K562 (cell line): ENCODE data around the gene CCT4. TPM values are rescaled to one million over a fixed set of nuclear protein-coding genes. Genes with fewer than 3 reads are reported as not detected.

ENCODE experiments used
- ATAC-seq: fragments of 200-7000 bp; cut with Tn5 transposase; 3 replicates; pipeline ENCODE4 v1.9.1; 2020; ENCODE audit warnings: moderate library complexity
- BruUV-seq: library from RNA; stranded (reverse); fragments of 400-500 nt; replicated peaks from 2 replicates; lab custom pipeline; 2021; lab: Mats Ljungman, UMichigan
- CTCF ChIA-PET: fragments of 300-600 bp; formaldehyde crosslinking; extraction: SDS; loops from one replicate; lab custom pipeline; 2021; ENCODE audit warnings: low intra/inter-chr PET ratio; lab: Yijun Ruan, JAX
- POLR2A ChIA-PET: fragments of 300-600, 350-650 bp; sonication (Branson Sonifier 250); formaldehyde crosslinking; extraction: SDS; loops from one replicate; lab custom pipeline; 2021; ENCODE audit warnings: antibody characterized with exemption, inconsistent platforms; lab: Yijun Ruan, JAX
- DNase-seq, 4 experiments: peaks; one replicate each; pipeline versions ENCODE4 v3.0.0 to v3.0.0-alpha.2; 2011 to 2018; ENCODE audit warnings: low spot score in 3 of 4, mixed read lengths in 3 of 4; ENCODE audit errors: extremely low read depth in 1 of 4
- FAIRE-seq: peaks from 2 replicates; lab custom pipeline; 2011; peaks lifted over from hg19 to GRCh38; lab: Jason Lieb, UNC
- H2AFZ ChIP-seq: 2 replicates; pipeline ENCODE4 v1.6.0; 2011; ENCODE audit warnings: low read depth, low read length, control low read depth, inconsistent platforms
- H3K27ac ChIP-seq: fragments of 200-600 bp; 3 replicates; pipeline ENCODE4 v1.8.0; 2011; ENCODE audit warnings: low read depth, mild to moderate bottlenecking, control low read depth, inconsistent platforms, low read length, moderate library complexity, mixed read lengths; ENCODE audit errors: extremely low read depth
- H3K27me3 ChIP-seq, 2 experiments: fragments of 300-600 bp in 1 of 2; 2 replicates in 1 of 2; 3 replicates in 1 of 2; pipeline versions ENCODE4 v1.6.0 to v1.8.0; 2011; ENCODE audit warnings: inconsistent platforms in 2 of 2, low read length in 2 of 2, mild to moderate bottlenecking in 1 of 2, mixed read lengths in 1 of 2, moderate library complexity in 1 of 2; ENCODE audit not compliant: control insufficient read depth in 2 of 2, insufficient read depth in 2 of 2
- H3K36me3 ChIP-seq: fragments of 300-600 bp; 3 replicates; pipeline ENCODE4 v1.8.0; 2011; ENCODE audit warnings: mild to moderate bottlenecking, low read length, inconsistent platforms; ENCODE audit not compliant: control insufficient read depth, insufficient read depth
- H3K4me1 ChIP-seq, 2 experiments: fragments of 200-600 bp in 1 of 2; replicated peaks in 1 of 2; 2 replicates in 1 of 2; 3 replicates in 1 of 2; pipeline versions ENCODE4 v1.5.1 to v1.8.0; 2011; ENCODE audit warnings: inconsistent platforms in 2 of 2, low read length in 2 of 2, mild to moderate bottlenecking in 1 of 2, mixed read lengths in 1 of 2, moderate library complexity in 1 of 2; ENCODE audit not compliant: control insufficient read depth in 2 of 2, insufficient read depth in 2 of 2
- H3K4me2 ChIP-seq: 2 replicates; pipeline ENCODE4 v1.6.1; 2011; ENCODE audit warnings: low read length, control low read depth, inconsistent platforms, mixed read lengths; ENCODE audit not compliant: insufficient read depth
- H3K4me3 ChIP-seq: fragments of 200-600 bp; sonication (generic), shearing (Covaris generic); 2 replicates; pipeline ENCODE4 v1.5.1; 2016; ENCODE audit warnings: control low read depth, inconsistent platforms
- H3K79me2 ChIP-seq: fragments of 200-600 bp; 3 replicates; pipeline ENCODE4 v1.8.0; 2011; ENCODE audit warnings: low read length, inconsistent platforms; ENCODE audit not compliant: control insufficient read depth, insufficient read depth
- H3K9ac ChIP-seq, 2 experiments: 2 replicates each; pipeline versions ENCODE4 v1.6.0 to v1.6.1; 2011; ENCODE audit warnings: low read depth in 2 of 2, low read length in 2 of 2, control low read depth in 1 of 2, inconsistent platforms in 1 of 2, mild to moderate bottlenecking in 1 of 2, mixed read lengths in 1 of 2; ENCODE audit not compliant: insufficient read depth in 1 of 2
- H3K9me1 ChIP-seq: one replicate; pipeline ENCODE4 v1.6.0; 2011; ENCODE audit warnings: inconsistent platforms, mild to moderate bottlenecking, low read length, moderate library complexity; ENCODE audit not compliant: control insufficient read depth, insufficient read depth
- H3K9me3 ChIP-seq: replicated peaks from 2 replicates; pipeline ENCODE4 v1.5.1; 2011; ENCODE audit warnings: low read depth, low read length, inconsistent platforms; ENCODE audit not compliant: control insufficient read depth, insufficient read depth
- H4K20me1 ChIP-seq: replicated peaks from 2 replicates; pipeline ENCODE4 v1.6.1; 2011; ENCODE audit warnings: low read length, inconsistent platforms, mixed read lengths; ENCODE audit not compliant: control insufficient read depth, insufficient read depth
- C11orf30 ChIP-seq: fragments of 450-650 bp; IDR thresholded peaks from 2 replicates; pipeline ENCODE4 v1.6.1; 2016; ENCODE audit warnings: low read depth, mild to moderate bottlenecking
- CSDE1 ChIP-seq, 2 experiments: fragments of 450-650 bp; IDR thresholded peaks; 2 replicates each; pipeline ENCODE4 v1.6.1; 2016; ENCODE audit warnings: mild to moderate bottlenecking in 1 of 2
- ESRRB ChIP-seq: fragments of 250-450 bp; sonication (Bioruptor Pico); IDR thresholded peaks from 2 replicates; pipeline ENCODE4 v1.5.0; 2020; ENCODE audit warnings: mild to moderate bottlenecking, moderate library complexity, borderline replicate concordance
- GTF2B ChIP-seq: IDR thresholded peaks from 2 replicates; pipeline ENCODE4 v1.6.1; 2011; ENCODE audit not compliant: insufficient read length; ENCODE audit errors: extremely low read depth
- MXI1 ChIP-seq: IDR thresholded peaks from 2 replicates; pipeline ENCODE4 v1.6.1; 2011; ENCODE audit warnings: low read depth, mild to moderate bottlenecking, improper control_type of control experiment, low read length
- NR2F6 ChIP-seq: fragments of 450-650 bp; formaldehyde crosslinking; IDR thresholded peaks from 2 replicates; pipeline ENCODE4 v1.4.0; 2020; ENCODE audit warnings: mild to moderate bottlenecking
- SAFB2 ChIP-seq: fragments of 200-400 bp; formaldehyde crosslinking; IDR thresholded peaks from 2 replicates; pipeline ENCODE4 v1.6.1; 2018; ENCODE audit warnings: borderline replicate concordance, low read length, low read depth, moderate library complexity; ENCODE audit not compliant: severe bottlenecking
- SAP30 ChIP-seq: fragments of 200-600 bp; sonication (generic); IDR thresholded peaks from 2 replicates; pipeline ENCODE4 v1.6.1; 2012; ENCODE audit warnings: borderline replicate concordance, low read depth, mild to moderate bottlenecking, moderate library complexity, low read length, control low read depth, inconsistent platforms; ENCODE audit not compliant: insufficient read depth, poor library complexity, severe bottlenecking
- SMAD3 ChIP-seq: fragments of 450-650 bp; formaldehyde crosslinking; conservative IDR thresholded peaks from 2 replicates; pipeline ENCODE4 v1.4.0; 2020; ENCODE audit warnings: mild to moderate bottlenecking
- SRSF1 ChIP-seq: fragments of 200-400 bp; formaldehyde crosslinking; IDR thresholded peaks from 2 replicates; pipeline ENCODE4 v1.6.1; 2017; ENCODE audit warnings: mild to moderate bottlenecking, low read depth, low read length, moderate library complexity
- TSHZ1 ChIP-seq: fragments of 250-450 bp; sonication (Bioruptor Pico); IDR thresholded peaks from 2 replicates; pipeline ENCODE4 v1.4.0; 2020; ENCODE audit warnings: mild to moderate bottlenecking, moderate library complexity
- USF1 ChIP-seq: sonication (generic); formaldehyde crosslinking; IDR thresholded peaks from 2 replicates; pipeline ENCODE4 v1.9.0; 2022; ENCODE audit warnings: mild to moderate bottlenecking, missing genetic modification reagents
- YBX1 ChIP-seq: fragments of 450-650 bp; IDR thresholded peaks from 2 replicates; pipeline ENCODE4 v1.7.1; 2016; ENCODE audit warnings: mild to moderate bottlenecking
- ZNF280B ChIP-seq: fragments of 250-450 bp; sonication (Bioruptor Pico); IDR thresholded peaks from 2 replicates; pipeline ENCODE4 v1.5.1; 2021; ENCODE audit warnings: mild to moderate bottlenecking
- WGBS: fragments of 100-300 bp; shearing (Covaris generic); methylation state at CpG from one replicate; pipeline ENCODE4 v1.1.6; 2016; ENCODE audit warnings: low coverage, mixed read lengths; ENCODE audit not compliant: insufficient coverage; ENCODE audit errors: missing lambda C conversion rate; 5-methylcytosine and 5-hydroxymethylcytosine counted together
- in situ Hi-C: fragments of 300-500 bp; cut with MboI; formaldehyde crosslinking; loops from 4 replicates; pipeline ENCODE4 v1.15.0; 2018; ENCODE audit warnings: inconsistent platforms, mixed read lengths
- intact Hi-C: fragments of 100-400 bp; cut with micrococcal nuclease; formaldehyde crosslinking; loops from 2 replicates; pipeline ENCODE4 v1.14.2; 2022
- polyA plus RNA-seq, 8 experiments: library from polyadenylated mRNA; depleted of rRNA in 4 of 8; stranded (reverse) in 5 of 8; unstranded in 3 of 8; fragments of >200 nt; fragmentation: Nextera tagmentation in 2 of 8; fragmentation: Illumina TruSeq in 1 of 8; extraction: Ambion mirVana in 2 of 8; extraction: Trizol in 1 of 8; gene quantifications; 2 replicates each; pipeline versions ENCODE4 v1.2.1 to v1.2.3, GENCODE V29; 2011 to 2014; ENCODE audit warnings: inconsistent platforms in 1 of 8, missing spikeins in 1 of 8
- total RNA-seq, 7 experiments: library from RNA; depleted of rRNA in 6 of 7; stranded (reverse); fragments of >200 nt in 6 of 7; fragmentation: Illumina TruSeq in 2 of 7; extraction: Trizol in 2 of 7; gene quantifications; 2 replicates each; pipeline versions ENCODE4 v1.2.1 to v1.2.3, GENCODE V29; 2011 to 2021; ENCODE audit warnings: low replicate concordance in 1 of 7

The CCT4 gene
- total and polyA plus RNA-seq, 9 of the 15 experiments (the other 6 are each of a cell fraction or from before 2014, with no cell fraction given) = 101 to 368 (median 303) TPM

GRCh38 chr2:61832183-61832841, 56.1 kb downstream of the CCT4 start (continued):
- TF ChIP-seq CSDE1 (IDR thresholded peaks at IDR 0.05) (no peak), TSHZ1 (CRISPR knock-in tag) (no peak), YBX1 (no peak)
- TF ChIP-seq, all 486 proteins: peak for 5

- ChIA-PET CTCF (no interaction called here), POLR2A (no interaction called here)
- Histone ChIP-seq H4K20me1 (no peaks in the 10 kb centered on the region), H3K4me1 (no peaks in the 10 kb centered on the region; a peak in 1 of 5 replicates), H3K27me3 (peaks cover 5 to 10% of the 10 kb centered on the region in 2 experiments; a peak in 2 of 5 replicates), H3K27ac (no peak overlapping the region), H2AFZ (no peak overlapping the region), H3K4me3 (no peak overlapping the region), H3K9ac (no peak overlapping the region), H3K4me2 (no peak overlapping the region), H3K79me2 (no peaks in the 10 kb centered on the region), H3K9me1 (no peaks in the 10 kb centered on the region), H3K36me3 (no peaks in the 10 kb centered on the region), H3K9me3 (no peaks in the 10 kb centered on the region)
- DNase-seq (no peak), ATAC-seq (no peak), FAIRE-seq (no peak)
- WGBS = 11% methylated on average over 2 of the region's 2 CpGs
- in situ Hi-C loops (no loop called here), intact Hi-C loops (no loop called here)
- no TSS peak for BruUV-seq
- TF ChIP-seq ZNF280B (no peak), ESRRB (CRISPR knock-in tag) (no peak), GTF2B (no peak), SAFB2 (no peak), SAP30 (no peak), NR2F6 (no peak), USF1 (CRISPR knock-in tag) (no peak), C11orf30 (0 out of 2 replicates have a peak, but pooled peaks have one; percentile 41), SMAD3 (CRISPR knock-in tag) (no peak), MXI1 (no peak), SRSF1 (no peak)
These were observed 66.2 kb downstream of the CCT4 start for GRCh38 chr2:61822255-61822654.
